Hepatocyte (in vitro differentiated cells): ENCODE data around the gene MORC3. TPM values are rescaled to one million over a fixed set of nuclear protein-coding genes. Genes with fewer than 3 reads are reported as not detected.

ENCODE experiments used
- DNase-seq: peaks from one replicate; pipeline ENCODE4 v3.0.0-alpha.2; 2016; ENCODE audit warnings: low spot score
- H2AFZ ChIP-seq: fragments of 200-600 bp; sonication (generic); 2 replicates; pipeline ENCODE4 v1.6.0; 2016; ENCODE audit warnings: antibody characterized with exemption, mild to moderate bottlenecking
- H3K27ac ChIP-seq: fragments of 200-600 bp; sonication (generic); 2 replicates; pipeline ENCODE4 v1.5.1; 2016; ENCODE audit warnings: mild to moderate bottlenecking
- H3K27me3 ChIP-seq: fragments of 200-600 bp; sonication (generic); 2 replicates; pipeline ENCODE4 v1.6.1; 2016
- H3K36me3 ChIP-seq: fragments of 200-600 bp; sonication (generic); replicated peaks from 2 replicates; pipeline ENCODE4 v1.5.1; 2016; ENCODE audit warnings: low read depth; ENCODE audit not compliant: insufficient read depth
- H3K4me1 ChIP-seq: fragments of 200-600 bp; sonication (generic); 2 replicates; pipeline ENCODE4 v1.5.1; 2016; ENCODE audit warnings: mild to moderate bottlenecking, moderate library complexity; ENCODE audit not compliant: insufficient read depth
- H3K4me2 ChIP-seq: fragments of 200-600 bp; sonication (generic); 2 replicates; pipeline ENCODE4 v1.6.0; 2016
- H3K4me3 ChIP-seq: fragments of 200-600 bp; sonication (generic); 2 replicates; pipeline ENCODE4 v1.5.1; 2016; ENCODE audit warnings: mild to moderate bottlenecking
- H3K79me2 ChIP-seq: fragments of 200-600 bp; sonication (generic); 2 replicates; pipeline ENCODE4 v1.6.0; 2017; ENCODE audit warnings: mild to moderate bottlenecking
- H3K9me2 ChIP-seq: fragments of 200-600 bp; sonication (generic); replicated peaks from 2 replicates; pipeline ENCODE4 v1.6.0; 2017; ENCODE audit warnings: mild to moderate bottlenecking; ENCODE audit not compliant: insufficient read depth
- H3K9me3 ChIP-seq: fragments of 200-600 bp; sonication (generic); 2 replicates; pipeline ENCODE4 v1.5.1; 2016; ENCODE audit warnings: low read depth, mild to moderate bottlenecking
- H4K20me1 ChIP-seq: fragments of 200-600 bp; sonication (generic); 2 replicates; pipeline ENCODE4 v1.6.0; 2016; ENCODE audit warnings: mild to moderate bottlenecking; ENCODE audit not compliant: insufficient read depth, poor library complexity, severe bottlenecking
- CTCF ChIP-seq: fragments of 200-600 bp; sonication (generic); IDR thresholded peaks from 2 replicates; pipeline ENCODE4 v1.5.1; 2016; ENCODE audit warnings: antibody characterized with exemption, mild to moderate bottlenecking; ENCODE audit not compliant: poor library complexity
- EZH2 ChIP-seq: fragments of 200-600 bp; sonication (generic); IDR thresholded peaks from 2 replicates; pipeline ENCODE4 v1.6.1; 2016; ENCODE audit warnings: antibody characterized with exemption, mild to moderate bottlenecking, borderline replicate concordance
- EZH2phosphoT487 ChIP-seq: fragments of 200-600 bp; sonication (generic); IDR thresholded peaks from one replicate; pipeline ENCODE4 v1.6.1; 2018; ENCODE audit warnings: antibody characterized with exemption, mild to moderate bottlenecking, low read depth, moderate library complexity; ENCODE audit not compliant: unreplicated experiment, severe bottlenecking
- WGBS: methylation state at CpG from one replicate; pipeline ENCODE4 v1.1.6; 2016; ENCODE audit warnings: low lambda C conversion rate; ENCODE audit errors: missing lambda C conversion rate; 5-methylcytosine and 5-hydroxymethylcytosine counted together
- polyA plus RNA-seq: library from polyadenylated mRNA; unstranded; fragments of >200 nt; fragmentation: Nextera tagmentation; extraction: Ambion mirVana; gene quantifications from 2 replicates; pipeline ENCODE4 v1.2.1, GENCODE V29; 2016
- total RNA-seq: library from RNA; depleted of rRNA; stranded (reverse); fragments of >200 nt; gene quantifications from 2 replicates; pipeline ENCODE4 v1.2.3, GENCODE V29; 2014

The MORC3 gene
- total and polyA plus RNA-seq, 2 experiments from 2014 or later: 10.8 to 32.7 TPM

GRCh38 chr21:36385233-36386030, 65.4 kb downstream of the MORC3 start, which contains the start of gene CHAF1B:
Gene CHAF1B, plus strand, starts transcription at chr21:36385392. Its CDS starts 745 bp downstream, at chr21:36386137.
- Histone ChIP-seq H3K4me3 (peak within 1 kb of the TSS; percentile 39), H3K27ac (no peak within 1 kb of the TSS), H3K4me2 (peak within 1 kb of the TSS; percentile 95), H3K36me3 (no peaks in the 10 kb centered on the region), H3K4me1 (peaks cover 3% of the 10 kb centered on the region), H2AFZ (peak within 1 kb of the TSS; percentile 99), H3K9me3 (no peaks in the 10 kb centered on the region), H4K20me1 (no peaks in the 10 kb centered on the region), H3K9me2 (no peaks in the 10 kb centered on the region), H3K27me3 (no peaks in the 10 kb centered on the region), H3K79me2 (no peaks in the 10 kb centered on the region)
- no peak for TF ChIP-seq EZH2phosphoT487
- TF ChIP-seq CTCF: no peak
- TF ChIP-seq EZH2: no peak
- WGBS: 8% methylated on average over 22 of the region's 77 CpGs
- peak; percentile 93 for DNase-seq

- Histone ChIP-seq H3K9me2 (no peaks in the 10 kb centered on the region), H3K27ac (no peak overlapping the region), H4K20me1 (no peaks in the 10 kb centered on the region), H2AFZ (peak overlapping the region; percentile 99), H3K4me1 (peaks cover 3% of the 10 kb centered on the region), H3K4me3 (peak overlapping the region; percentile 39), H3K4me2 (peak overlapping the region; percentile 95), H3K79me2 (no peaks in the 10 kb centered on the region), H3K36me3 (no peaks in the 10 kb centered on the region), H3K9me3 (no peaks in the 10 kb centered on the region), H3K27me3 (no peaks in the 10 kb centered on the region)
- no peak for DNase-seq
- WGBS: 86% methylated on average over 21 of the region's 21 CpGs
- TF ChIP-seq CTCF (no peak), EZH2 (no peak), EZH2phosphoT487 (no peak)
Observed at GRCh38 chr21:36386031-36386642, 66.1 kb downstream of the MORC3 start.

- H3K79me2 ChIP-seq: no peaks in the 10 kb centered on the region
- H2AFZ ChIP-seq: no peak overlapping the region
- no peak overlapping the region for H3K4me2 ChIP-seq
- no peaks in the 10 kb centered on the region for H3K27me3 ChIP-seq
- no peaks in the 10 kb centered on the region for H3K36me3 ChIP-seq
- H3K27ac ChIP-seq: no peak overlapping the region
- H4K20me1 ChIP-seq: no peaks in the 10 kb centered on the region
- H3K4me1 ChIP-seq: peaks cover 3% of the 10 kb centered on the region
- TF ChIP-seq EZH2phosphoT487 (no peak), EZH2 (no peak), CTCF (no peak)
- H3K4me3 ChIP-seq: no peak overlapping the region
- H3K9me3 ChIP-seq: no peaks in the 10 kb centered on the region
- H3K9me2 ChIP-seq: no peaks in the 10 kb centered on the region
- no peak for DNase-seq
- 91% methylated on average over 6 of the region's 6 CpGs for WGBS
Observed at GRCh38 chr21:36388096-36388495, 68.1 kb downstream of the MORC3 start.
